K562 (cell line): ENCODE data around the gene BCL3. TPM values are rescaled to one million over a fixed set of nuclear protein-coding genes. Genes with fewer than 3 reads are reported as not detected.

Experiments used
- ATAC-seq: fragments of 200-7000 bp; cut with Tn5 transposase; 3 replicates; pipeline ENCODE4 v1.9.1; 2020; ENCODE audit warnings: moderate library complexity
- BruUV-seq: library from RNA; stranded (reverse); fragments of 400-500 nt; replicated peaks from 2 replicates; lab custom pipeline; 2021; lab: Mats Ljungman, UMichigan
- CTCF ChIA-PET: fragments of 300-600 bp; formaldehyde crosslinking; extraction: SDS; loops from one replicate; lab custom pipeline; 2021; ENCODE audit warnings: low intra/inter-chr PET ratio; lab: Yijun Ruan, JAX
- POLR2A ChIA-PET: fragments of 300-600, 350-650 bp; sonication (Branson Sonifier 250); formaldehyde crosslinking; extraction: SDS; loops from one replicate; lab custom pipeline; 2021; ENCODE audit warnings: antibody characterized with exemption, inconsistent platforms; lab: Yijun Ruan, JAX
- DNase-seq, 4 experiments: peaks; one replicate each; pipeline versions ENCODE4 v3.0.0 to v3.0.0-alpha.2; 2011 to 2018; ENCODE audit warnings: low spot score in 3 of 4, mixed read lengths in 3 of 4; ENCODE audit errors: extremely low read depth in 1 of 4
- FAIRE-seq: peaks from 2 replicates; lab custom pipeline; 2011; peaks lifted over from hg19 to GRCh38; lab: Jason Lieb, UNC
- H2AFZ ChIP-seq: 2 replicates; pipeline ENCODE4 v1.6.0; 2011; ENCODE audit warnings: low read depth, low read length, control low read depth, inconsistent platforms
- H3K27ac ChIP-seq: fragments of 200-600 bp; 3 replicates; pipeline ENCODE4 v1.8.0; 2011; ENCODE audit warnings: low read depth, mild to moderate bottlenecking, control low read depth, inconsistent platforms, low read length, moderate library complexity, mixed read lengths; ENCODE audit errors: extremely low read depth
- H3K27me3 ChIP-seq, 2 experiments: fragments of 300-600 bp in 1 of 2; 2 replicates in 1 of 2; 3 replicates in 1 of 2; pipeline versions ENCODE4 v1.6.0 to v1.8.0; 2011; ENCODE audit warnings: inconsistent platforms in 2 of 2, low read length in 2 of 2, mild to moderate bottlenecking in 1 of 2, mixed read lengths in 1 of 2, moderate library complexity in 1 of 2; ENCODE audit not compliant: control insufficient read depth in 2 of 2, insufficient read depth in 2 of 2
- H3K36me3 ChIP-seq: fragments of 300-600 bp; 3 replicates; pipeline ENCODE4 v1.8.0; 2011; ENCODE audit warnings: mild to moderate bottlenecking, low read length, inconsistent platforms; ENCODE audit not compliant: control insufficient read depth, insufficient read depth
- H3K4me1 ChIP-seq, 2 experiments: fragments of 200-600 bp in 1 of 2; replicated peaks in 1 of 2; 2 replicates in 1 of 2; 3 replicates in 1 of 2; pipeline versions ENCODE4 v1.5.1 to v1.8.0; 2011; ENCODE audit warnings: inconsistent platforms in 2 of 2, low read length in 2 of 2, mild to moderate bottlenecking in 1 of 2, mixed read lengths in 1 of 2, moderate library complexity in 1 of 2; ENCODE audit not compliant: control insufficient read depth in 2 of 2, insufficient read depth in 2 of 2
- H3K4me2 ChIP-seq: 2 replicates; pipeline ENCODE4 v1.6.1; 2011; ENCODE audit warnings: low read length, control low read depth, inconsistent platforms, mixed read lengths; ENCODE audit not compliant: insufficient read depth
- H3K4me3 ChIP-seq: fragments of 200-600 bp; sonication (generic), shearing (Covaris generic); 2 replicates; pipeline ENCODE4 v1.5.1; 2016; ENCODE audit warnings: control low read depth, inconsistent platforms
- H3K79me2 ChIP-seq: fragments of 200-600 bp; 3 replicates; pipeline ENCODE4 v1.8.0; 2011; ENCODE audit warnings: low read length, inconsistent platforms; ENCODE audit not compliant: control insufficient read depth, insufficient read depth
- H3K9ac ChIP-seq, 2 experiments: 2 replicates each; pipeline versions ENCODE4 v1.6.0 to v1.6.1; 2011; ENCODE audit warnings: low read depth in 2 of 2, low read length in 2 of 2, control low read depth in 1 of 2, inconsistent platforms in 1 of 2, mild to moderate bottlenecking in 1 of 2, mixed read lengths in 1 of 2; ENCODE audit not compliant: insufficient read depth in 1 of 2
- H3K9me1 ChIP-seq: one replicate; pipeline ENCODE4 v1.6.0; 2011; ENCODE audit warnings: inconsistent platforms, mild to moderate bottlenecking, low read length, moderate library complexity; ENCODE audit not compliant: control insufficient read depth, insufficient read depth
- H3K9me3 ChIP-seq: replicated peaks from 2 replicates; pipeline ENCODE4 v1.5.1; 2011; ENCODE audit warnings: low read depth, low read length, inconsistent platforms; ENCODE audit not compliant: control insufficient read depth, insufficient read depth
- H4K20me1 ChIP-seq: replicated peaks from 2 replicates; pipeline ENCODE4 v1.6.1; 2011; ENCODE audit warnings: low read length, inconsistent platforms, mixed read lengths; ENCODE audit not compliant: control insufficient read depth, insufficient read depth
- ATF6 ChIP-seq: sonication (generic); formaldehyde crosslinking; IDR thresholded peaks from 2 replicates; pipeline ENCODE4 v1.4.0; 2020; ENCODE audit warnings: mild to moderate bottlenecking, missing genetic modification reagents
- BRCA1 ChIP-seq, 2 experiments: fragments of 450-650 bp in 1 of 2; sonication (generic) in 1 of 2; formaldehyde crosslinking in 1 of 2; IDR thresholded peaks; 2 replicates each; pipeline versions ENCODE4 v1.5.0 to v1.6.1; 2017 to 2020; ENCODE audit warnings: mild to moderate bottlenecking in 1 of 2, missing genetic modification reagents in 1 of 2
- JUN ChIP-seq, 2 experiments: sonication (generic) in 1 of 2; formaldehyde crosslinking in 1 of 2; IDR thresholded peaks; 2 replicates each; pipeline versions ENCODE4 v1.6.1 to v1.8.0; 2012 to 2022; ENCODE audit warnings: borderline replicate concordance in 2 of 2, mild to moderate bottlenecking in 2 of 2, improper control_type of control experiment in 1 of 2, low read depth in 1 of 2, low read length in 1 of 2, missing genetic modification reagents in 1 of 2
- JUND ChIP-seq, 2 experiments: IDR thresholded peaks; 2 replicates in 1 of 2; 3 replicates in 1 of 2; pipeline ENCODE4 v1.6.1; 2011; ENCODE audit warnings: borderline replicate concordance in 2 of 2, low read depth in 2 of 2, low read length in 2 of 2, improper control_type of control experiment in 1 of 2, missing biosample characterization in 1 of 2, missing genetic modification characterization in 1 of 2, missing genetic modification reagents in 1 of 2
- NR0B1 ChIP-seq: fragments of 450-650 bp; IDR thresholded peaks from one replicate; pipeline ENCODE4 v1.6.1; 2018; ENCODE audit warnings: mild to moderate bottlenecking, moderate library complexity; ENCODE audit not compliant: partially characterized antibody
- POLR2B ChIP-seq: fragments of 450-650 bp; IDR thresholded peaks from 2 replicates; pipeline ENCODE4 v1.6.1; 2018; ENCODE audit warnings: low read depth; ENCODE audit not compliant: partially characterized antibody
- SIRT6 ChIP-seq: IDR thresholded peaks from one replicate; pipeline ENCODE4 v1.6.1; 2012; ENCODE audit warnings: low read depth, mild to moderate bottlenecking, control low read depth, inconsistent platforms, low read length, moderate library complexity
- WGBS: fragments of 100-300 bp; shearing (Covaris generic); methylation state at CpG from one replicate; pipeline ENCODE4 v1.1.6; 2016; ENCODE audit warnings: low coverage, mixed read lengths; ENCODE audit not compliant: insufficient coverage; ENCODE audit errors: missing lambda C conversion rate; 5-methylcytosine and 5-hydroxymethylcytosine counted together
- in situ Hi-C: fragments of 300-500 bp; cut with MboI; formaldehyde crosslinking; loops from 4 replicates; pipeline ENCODE4 v1.15.0; 2018; ENCODE audit warnings: inconsistent platforms, mixed read lengths
- intact Hi-C: fragments of 100-400 bp; cut with micrococcal nuclease; formaldehyde crosslinking; loops from 2 replicates; pipeline ENCODE4 v1.14.2; 2022
- polyA plus RNA-seq, 8 experiments: library from polyadenylated mRNA; depleted of rRNA in 4 of 8; stranded (reverse) in 5 of 8; unstranded in 3 of 8; fragments of >200 nt; fragmentation: Nextera tagmentation in 2 of 8; fragmentation: Illumina TruSeq in 1 of 8; extraction: Ambion mirVana in 2 of 8; extraction: Trizol in 1 of 8; gene quantifications; 2 replicates each; pipeline versions ENCODE4 v1.2.1 to v1.2.3, GENCODE V29; 2011 to 2014; ENCODE audit warnings: inconsistent platforms in 1 of 8, missing spikeins in 1 of 8
- total RNA-seq, 7 experiments: library from RNA; depleted of rRNA in 6 of 7; stranded (reverse); fragments of >200 nt in 6 of 7; fragmentation: Illumina TruSeq in 2 of 7; extraction: Trizol in 2 of 7; gene quantifications; 2 replicates each; pipeline versions ENCODE4 v1.2.1 to v1.2.3, GENCODE V29; 2011 to 2021; ENCODE audit warnings: low replicate concordance in 1 of 7
- TF ChIP-seq, protein P1 (sequence below): IDR thresholded peaks from 2 replicates; pipeline ENCODE4 v1.6.1; 2016; ENCODE audit warnings: missing genetic modification characterization, missing compliant biosample characterization

The BCL3 gene
- total and polyA plus RNA-seq, 9 of the 15 experiments (the other 6 are each of a cell fraction or from before 2014, with no cell fraction given) = 0.03 to 2.4 (median 0.50) TPM; not detected in 1

GRCh38 chr19:44734357-44734756 lies 14.2 kb upstream of the BCL3 start:
- in situ Hi-C loops = no loop called here
- TF ChIP-seq, protein P1, sequence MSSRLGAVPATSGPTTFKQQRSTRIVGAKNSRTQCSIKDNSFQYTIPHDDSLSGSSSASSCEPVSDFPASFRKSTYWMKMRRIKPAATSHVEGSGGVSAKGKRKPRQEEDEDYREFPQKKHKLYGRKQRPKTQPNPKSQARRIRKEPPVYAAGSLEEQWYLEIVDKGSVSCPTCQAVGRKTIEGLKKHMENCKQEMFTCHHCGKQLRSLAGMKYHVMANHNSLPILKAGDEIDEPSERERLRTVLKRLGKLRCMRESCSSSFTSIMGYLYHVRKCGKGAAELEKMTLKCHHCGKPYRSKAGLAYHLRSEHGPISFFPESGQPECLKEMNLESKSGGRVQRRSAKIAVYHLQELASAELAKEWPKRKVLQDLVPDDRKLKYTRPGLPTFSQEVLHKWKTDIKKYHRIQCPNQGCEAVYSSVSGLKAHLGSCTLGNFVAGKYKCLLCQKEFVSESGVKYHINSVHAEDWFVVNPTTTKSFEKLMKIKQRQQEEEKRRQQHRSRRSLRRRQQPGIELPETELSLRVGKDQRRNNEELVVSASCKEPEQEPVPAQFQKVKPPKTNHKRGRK = peak; percentile 58
- no peak for TF ChIP-seq SIRT6
- TF ChIP-seq, all 486 proteins: peak for 1
- ChIA-PET POLR2A (interaction anchor here (0.7 to 1.0 kb wide), 2 partner anchors 11 to 58 kb away, joined by 3 read pairs; no protein-coding TSS in a partner anchor), CTCF (no interaction called here)
- Histone ChIP-seq H3K79me2 (no peaks in the 10 kb centered on the region), H3K9ac (no peak overlapping the region), H3K27me3 (no peaks in the 10 kb centered on the region), H3K9me3 (no peaks in the 10 kb centered on the region), H3K4me2 (no peak overlapping the region), H3K27ac (no peak overlapping the region), H3K4me3 (no peak overlapping the region), H3K4me1 (peaks cover 0 to 4% of the 10 kb centered on the region in 2 experiments; a peak in 3 of 5 replicates), H3K9me1 (no peaks in the 10 kb centered on the region), H3K36me3 (no peaks in the 10 kb centered on the region), H4K20me1 (no peaks in the 10 kb centered on the region), H2AFZ (no peak overlapping the region)
- intact Hi-C loops = no loop called here
- DNase-seq = no peak
- no TSS peak for BruUV-seq
- FAIRE-seq = no peak
- ATAC-seq = no peak
- 43% methylated on average over 1 of the region's 1 CpG for WGBS

DNA sequence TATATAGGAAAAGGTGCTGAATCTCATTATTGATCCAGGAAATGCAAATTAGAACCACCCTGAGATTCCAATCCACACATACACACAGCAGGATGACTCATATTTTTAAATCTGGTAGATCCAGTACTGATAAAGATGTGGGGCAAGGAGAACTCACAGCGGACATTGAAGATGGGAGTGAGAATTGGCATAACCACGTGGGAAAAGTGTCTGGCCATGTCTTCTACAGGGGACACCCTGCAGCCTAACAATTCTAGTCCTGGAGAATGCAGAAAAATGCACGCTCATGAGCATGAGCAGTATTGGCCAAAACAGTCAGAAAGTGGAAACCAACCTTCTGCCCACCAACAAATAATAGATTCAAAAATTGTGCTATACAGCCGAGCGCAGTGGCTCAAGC lies 13.5 kb upstream of the BCL3 start:
- Histone ChIP-seq H3K4me1 (peaks cover 0 to 4% of the 10 kb centered on the region in 2 experiments; a peak in 3 of 5 replicates), H3K79me2 (no peaks in the 10 kb centered on the region), H4K20me1 (no peaks in the 10 kb centered on the region), H3K27me3 (no peaks in the 10 kb centered on the region), H3K36me3 (no peaks in the 10 kb centered on the region), H3K27ac (no peak overlapping the region), H2AFZ (no peak overlapping the region), H3K9me1 (no peaks in the 10 kb centered on the region), H3K9me3 (no peaks in the 10 kb centered on the region), H3K4me3 (no peak overlapping the region), H3K9ac (no peak overlapping the region), H3K4me2 (no peak overlapping the region)
- no TSS peak for BruUV-seq
- in situ Hi-C loops (no loop called here), intact Hi-C loops (no loop called here)
- no peak for DNase-seq
- WGBS = 37% methylated on average over 5 of the region's 5 CpGs
- no peak for ATAC-seq
- CTCF ChIA-PET = no interaction called here
- POLR2A ChIA-PET = no interaction called here
- FAIRE-seq = no peak
- TF ChIP-seq JUN (IDR thresholded peaks at IDR 0.05; ENCODE audit: borderline replicate concordance, low read depth, low read length) (peak; percentile 22; the same call in 1 of the 2 replicates), JUN (CRISPR knock-in tag; IDR thresholded peaks at IDR 0.05; ENCODE audit: borderline replicate concordance) (no peak), BRCA1 (IDR thresholded peaks at IDR 0.05) (no peak), BRCA1 (CRISPR knock-in tag; IDR thresholded peaks at IDR 0.05) (no peak), ATF6 (CRISPR knock-in tag) (no peak), JUND (IDR thresholded peaks at IDR 0.05; ENCODE audit: borderline replicate concordance, low read depth, low read length) (peak; percentile 83), JUND (tag; IDR thresholded peaks at IDR 0.05; ENCODE audit: borderline replicate concordance, low read depth, low read length) (peak; percentile 57; the same call in 1 of the 3 replicates), NR0B1 (no peak), POLR2B (no peak)
